ENCODE measurements around the gene HNRNPUL2. TPM values are rescaled to one million over a fixed set of nuclear protein-coding genes. Genes with fewer than 3 reads are reported as not detected.
"Not testable (repeated sequence)": the region's sequence is repeated elsewhere in the genome, so short reads cannot be mapped to it uniquely, and the experiment has no call there.

Gene HNRNPUL2
- total RNA-seq, 1 experiment from 2014 or later = 62.9 TPM

DNA sequence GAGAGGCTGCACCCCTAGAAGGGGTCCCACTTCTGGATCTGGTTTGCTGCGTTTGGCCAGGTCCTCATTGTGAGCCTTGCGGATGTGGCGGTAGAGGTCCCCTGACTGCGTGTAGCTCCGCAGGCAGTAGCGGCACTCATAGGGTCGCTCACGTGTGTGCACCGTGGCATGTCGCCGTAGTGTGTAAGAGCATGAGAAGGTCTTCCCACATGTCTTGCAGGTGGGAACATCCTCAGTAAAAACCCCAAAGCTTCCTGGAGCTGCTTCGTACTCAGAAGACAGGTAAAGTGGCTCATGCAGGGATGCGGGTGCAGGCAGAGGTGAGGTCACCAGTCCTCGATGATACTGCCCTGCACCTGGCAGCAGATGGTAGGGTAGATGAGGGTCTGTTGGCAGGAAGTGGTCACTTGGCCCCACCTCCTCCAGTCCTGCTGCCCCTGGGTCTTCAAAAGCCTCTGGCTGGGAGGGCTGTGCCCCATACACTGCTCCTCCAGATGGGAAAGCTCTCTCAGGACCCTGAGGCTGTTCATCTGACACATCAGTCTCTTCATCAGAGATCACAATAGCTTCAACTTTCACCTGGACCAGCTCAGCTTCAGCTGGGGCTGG, 25.0 kb upstream of the HNRNPUL2 start:
- H3K9me3 Mint-ChIP-seq (ENCODE audit: unreplicated experiment) = no peaks in the 10 kb centered on the region
- CTCF ChIA-PET = no interaction called here
- no peaks in the 10 kb centered on the region for H3K4me1 Mint-ChIP-seq (ENCODE audit: low read depth, unreplicated experiment)
- intact Hi-C loops (cut with micrococcal nuclease; ENCODE audit: unreplicated experiment) = loop anchor here (2.0 kb wide), 1 partner anchor 23 kb away; the partner anchor contains the start of gene TTC9C
- peaks cover 9% of the 10 kb centered on the region; the same call in 1 of the 2 replicates for H3K4me1 ChIP-seq
- H3K4me3 Mint-ChIP-seq (ENCODE audit: unreplicated experiment) = no peak overlapping the region
- TF ChIP-seq, protein P1, sequence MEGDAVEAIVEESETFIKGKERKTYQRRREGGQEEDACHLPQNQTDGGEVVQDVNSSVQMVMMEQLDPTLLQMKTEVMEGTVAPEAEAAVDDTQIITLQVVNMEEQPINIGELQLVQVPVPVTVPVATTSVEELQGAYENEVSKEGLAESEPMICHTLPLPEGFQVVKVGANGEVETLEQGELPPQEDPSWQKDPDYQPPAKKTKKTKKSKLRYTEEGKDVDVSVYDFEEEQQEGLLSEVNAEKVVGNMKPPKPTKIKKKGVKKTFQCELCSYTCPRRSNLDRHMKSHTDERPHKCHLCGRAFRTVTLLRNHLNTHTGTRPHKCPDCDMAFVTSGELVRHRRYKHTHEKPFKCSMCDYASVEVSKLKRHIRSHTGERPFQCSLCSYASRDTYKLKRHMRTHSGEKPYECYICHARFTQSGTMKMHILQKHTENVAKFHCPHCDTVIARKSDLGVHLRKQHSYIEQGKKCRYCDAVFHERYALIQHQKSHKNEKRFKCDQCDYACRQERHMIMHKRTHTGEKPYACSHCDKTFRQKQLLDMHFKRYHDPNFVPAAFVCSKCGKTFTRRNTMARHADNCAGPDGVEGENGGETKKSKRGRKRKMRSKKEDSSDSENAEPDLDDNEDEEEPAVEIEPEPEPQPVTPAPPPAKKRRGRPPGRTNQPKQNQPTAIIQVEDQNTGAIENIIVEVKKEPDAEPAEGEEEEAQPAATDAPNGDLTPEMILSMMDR (IDR thresholded peaks at IDR 0.05; ENCODE audit: insufficient read depth in 1 of 2, low read depth in 1 of 2, low read length in 1 of 2, severe bottlenecking in 1 of 2, unreplicated experiment in 1 of 2) = no peak
- H3K36me3 ChIP-seq (ENCODE audit: control insufficient read depth, insufficient read depth, low read length) = peaks cover 3% of the 10 kb centered on the region
- no peaks in the 10 kb centered on the region for H3K27me3 Mint-ChIP-seq (ENCODE audit: insufficient read depth, unreplicated experiment)
- no peak for DNase-seq
- H3K27ac Mint-ChIP-seq (ENCODE audit: unreplicated experiment) = no peak overlapping the region
- no peaks in the 10 kb centered on the region for H3K27me3 ChIP-seq (replicated peaks; ENCODE audit: control insufficient read depth, insufficient read depth, low read length)
- no TSS peak for BruUV-seq (replicated peaks)
- no peaks in the 10 kb centered on the region for H3K9me3 ChIP-seq
- peaks cover 23% of the 10 kb centered on the region for H3K36me3 Mint-ChIP-seq (ENCODE audit: insufficient read depth, unreplicated experiment)
- no peak overlapping the region for H3K4me3 ChIP-seq (ENCODE audit: low read depth, low read length)
- POLR2A ChIA-PET = interaction anchor here (0.5 to 1.7 kb wide), 2 partner anchors 10 to 80 kb away, joined by 3 to 11 read pairs; partner anchors contain the start of genes POLR2G and STX5

DNA sequence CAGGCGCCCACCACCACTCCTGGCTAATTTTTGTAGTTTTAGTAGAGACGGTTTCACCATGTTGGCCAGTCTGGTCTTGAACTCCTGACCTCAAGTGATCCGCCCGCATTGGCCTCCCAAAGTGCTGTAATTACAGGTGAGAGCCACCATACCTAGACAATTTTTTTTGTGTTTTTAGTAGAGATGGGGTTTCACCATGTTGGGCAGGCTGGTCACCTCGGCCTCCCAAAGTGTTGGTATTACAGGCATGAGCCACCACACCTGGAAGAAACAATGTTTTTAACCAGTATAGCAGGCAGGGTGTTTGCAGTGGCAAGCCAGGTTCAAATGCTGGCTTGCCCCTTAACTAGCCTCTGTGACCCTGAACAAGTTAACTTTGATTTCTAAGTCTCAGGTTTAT, 22.7 kb upstream of the HNRNPUL2 start:
- BruUV-seq (replicated peaks); H3K27me3 Mint-ChIP-seq (ENCODE audit: insufficient read depth, unreplicated experiment); H3K27ac Mint-ChIP-seq (ENCODE audit: unreplicated experiment); H3K36me3 ChIP-seq (ENCODE audit: control insufficient read depth, insufficient read depth, low read length); H3K4me3 ChIP-seq (ENCODE audit: low read depth, low read length); H3K9me3 Mint-ChIP-seq (ENCODE audit: unreplicated experiment); intact Hi-C loops (cut with micrococcal nuclease; ENCODE audit: unreplicated experiment); H3K4me1 ChIP-seq; H3K4me3 Mint-ChIP-seq (ENCODE audit: unreplicated experiment); H3K9me3 ChIP-seq; DNase-seq; H3K27me3 ChIP-seq (replicated peaks; ENCODE audit: control insufficient read depth, insufficient read depth, low read length); H3K4me1 Mint-ChIP-seq (ENCODE audit: low read depth, unreplicated experiment): not testable (repeated sequence)
- ChIA-PET POLR2A (interaction anchor here (0.7 to 1.8 kb wide), 3 partner anchors 21 to 91 kb away, joined by 3 to 16 read pairs (median 5); partner anchors contain the start of genes HNRNPUL2 and TAF6L), CTCF (interaction anchor here (0.7 kb wide), 1 partner anchor 1502 kb away, joined by 8 read pairs; no protein-coding TSS in a partner anchor)
- H3K36me3 Mint-ChIP-seq (ENCODE audit: insufficient read depth, unreplicated experiment) = peaks cover 23% of the 10 kb centered on the region

DNA sequence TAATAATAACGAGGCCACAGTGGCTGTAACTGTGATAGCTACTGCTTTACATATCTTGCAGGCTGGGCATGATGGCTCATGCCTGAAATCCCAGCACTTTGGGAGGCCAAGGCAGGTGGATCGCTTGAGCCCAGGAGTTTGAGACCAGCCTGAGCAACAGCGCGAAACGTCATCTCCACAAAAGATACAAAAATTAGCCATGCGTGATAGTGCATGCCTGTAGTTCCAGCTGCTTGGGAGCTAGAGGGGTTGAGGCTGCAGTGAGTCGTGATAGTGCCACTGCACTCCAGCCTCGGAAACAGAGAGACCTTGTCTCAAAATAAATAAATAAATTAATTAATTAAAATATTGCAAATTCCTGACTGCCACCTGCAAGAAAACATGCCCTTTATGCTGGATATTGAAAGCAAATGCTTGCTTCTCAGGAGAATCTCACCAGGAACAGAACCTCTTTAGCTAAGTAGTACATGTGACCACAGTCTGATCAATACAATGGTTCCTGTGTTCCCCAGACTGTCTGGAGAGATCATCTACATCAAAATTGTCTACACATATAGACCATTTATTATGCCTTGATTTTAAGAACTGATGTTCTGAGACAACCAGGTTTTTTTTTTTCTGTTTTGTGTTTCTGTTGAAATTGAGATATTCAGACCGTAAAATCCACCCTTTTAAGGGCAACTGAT, 20.4 kb upstream of the HNRNPUL2 start:
- Histone ChIP-seq H3K36me3 (ENCODE audit: control insufficient read depth, insufficient read depth, low read length) (no peaks in the 10 kb centered on the region; the same call in none of the 2 replicates), H3K4me3 (ENCODE audit: low read depth, low read length) (no peak overlapping the region), H3K9me3 (no peaks in the 10 kb centered on the region), H3K4me1 (no peaks in the 10 kb centered on the region), H3K27me3 (replicated peaks; ENCODE audit: control insufficient read depth, insufficient read depth, low read length) (no peaks in the 10 kb centered on the region)
- Mint-ChIP-seq H3K36me3 (ENCODE audit: insufficient read depth, unreplicated experiment) (peaks cover 5% of the 10 kb centered on the region), H3K27ac (ENCODE audit: unreplicated experiment) (no peak overlapping the region), H3K27me3 (ENCODE audit: insufficient read depth, unreplicated experiment) (no peaks in the 10 kb centered on the region), H3K9me3 (ENCODE audit: unreplicated experiment) (no peaks in the 10 kb centered on the region), H3K4me1 (ENCODE audit: low read depth, unreplicated experiment) (no peaks in the 10 kb centered on the region), H3K4me3 (ENCODE audit: unreplicated experiment) (no peak overlapping the region)
- TF ChIP-seq, protein P1 (IDR thresholded peaks at IDR 0.05; ENCODE audit: insufficient read depth in 1 of 2, low read depth in 1 of 2, low read length in 1 of 2, severe bottlenecking in 1 of 2, unreplicated experiment in 1 of 2) = no peak
- BruUV-seq (replicated peaks) = no TSS peak
- no peak for DNase-seq
- POLR2A ChIA-PET = no interaction called here
- CTCF ChIA-PET = interaction anchor here (1.3 to 1.5 kb wide), 2 partner anchors 22 to 39 kb away, joined by 3 to 4 read pairs; no protein-coding TSS in a partner anchor
- intact Hi-C loops (cut with micrococcal nuclease; ENCODE audit: unreplicated experiment) = no loop called here
